RKO (cell line): ENCODE measurements around the gene LRRC25.

Experiments
- DNase-seq: peaks from one replicate; pipeline ENCODE4 v3.0.0-alpha.2; 2016; ENCODE audit warnings: low spot score

The LRRC25 gene

DNA sequence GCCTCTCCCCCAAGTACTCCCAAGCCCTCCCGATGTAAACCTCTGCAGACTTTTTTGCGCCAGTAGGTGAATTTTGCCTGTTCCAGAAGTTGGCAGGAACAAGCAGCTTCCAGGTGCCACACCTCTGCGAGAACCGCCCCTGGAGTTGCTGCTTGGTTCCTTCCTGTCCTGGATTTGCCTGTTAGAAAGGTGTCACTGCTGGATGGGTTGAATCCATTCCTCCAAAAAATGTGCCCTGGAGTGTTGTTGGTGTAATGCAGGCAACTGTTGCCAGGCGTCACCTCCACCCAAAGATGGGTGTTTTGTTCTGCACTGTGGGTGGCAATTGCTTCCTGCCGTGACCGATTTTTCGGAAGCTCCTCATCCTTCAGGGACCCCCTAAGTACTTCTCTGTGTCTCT is 51.3 kb downstream of the LRRC25 start:
- DNase-seq: no peak

DNA sequence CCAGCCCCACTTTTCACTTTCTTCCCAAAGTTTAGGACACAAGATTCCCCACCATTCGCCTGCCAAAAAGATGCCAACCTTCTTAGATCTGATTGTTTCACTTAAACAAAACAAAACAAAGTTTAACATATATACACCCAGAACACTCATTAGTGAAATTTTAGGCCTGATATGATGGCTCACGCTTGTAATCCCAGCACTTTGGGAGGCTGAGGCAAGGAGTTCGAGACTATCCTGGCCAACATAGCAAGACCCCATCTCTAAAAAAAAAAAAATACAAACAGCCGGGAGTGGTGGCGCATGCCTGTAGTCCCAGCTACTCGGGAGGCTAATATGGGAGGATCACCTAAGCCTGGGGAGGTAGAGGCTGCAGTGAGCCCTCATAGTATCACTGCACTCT is 52.1 kb downstream of the LRRC25 start:
- DNase-seq: no peak

DNA sequence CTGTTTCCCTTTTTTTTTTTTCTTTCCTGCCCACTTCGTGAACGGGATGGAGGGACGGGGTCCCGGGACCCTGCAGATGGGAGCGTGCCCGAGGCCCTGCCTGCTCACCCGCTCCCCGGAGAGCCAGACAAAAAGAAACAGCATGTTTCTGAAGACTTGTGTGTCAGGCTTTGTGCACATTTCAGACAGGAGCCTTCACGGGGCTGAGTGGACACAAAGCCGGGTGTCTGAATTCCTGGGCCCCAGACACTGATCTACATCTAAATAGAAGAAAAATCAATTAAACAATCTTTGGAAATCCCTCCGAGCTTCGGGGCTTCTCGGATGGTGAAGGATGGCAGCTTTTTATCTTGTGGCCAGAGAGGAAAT is 52.9 kb downstream of the LRRC25 start:
- no peak for DNase-seq

DNA sequence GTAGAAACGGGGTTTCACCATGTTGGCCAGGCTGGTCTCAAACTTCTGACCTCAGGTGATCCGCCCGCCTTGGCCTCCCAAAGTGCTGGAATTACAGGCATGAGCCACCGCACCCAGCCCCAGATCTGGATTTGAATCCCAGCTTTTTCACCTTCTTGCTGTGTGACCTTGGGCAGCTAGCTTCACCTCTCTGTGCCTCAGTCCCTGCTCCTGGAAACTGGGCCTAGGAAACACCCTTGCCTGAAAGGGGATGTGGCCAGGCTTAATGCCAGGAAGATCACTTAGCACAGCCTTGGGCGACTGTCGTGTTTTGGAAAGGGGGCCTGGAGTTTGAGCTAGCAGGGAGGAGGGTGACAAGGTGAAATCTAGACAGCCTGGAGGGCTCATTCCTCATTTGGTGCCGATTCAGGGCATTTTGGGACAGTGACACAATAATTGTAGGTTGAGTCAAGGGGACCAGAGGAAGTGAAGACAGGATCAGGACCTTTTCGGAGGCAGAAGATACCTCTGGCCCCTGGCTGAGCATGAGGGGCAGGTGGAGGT is 55.3 kb downstream of the LRRC25 start:
- no peak for DNase-seq
